H1 (cell line): ENCODE data around the gene ZNF462.

Experiments
- FOSL1 ChIP-seq: IDR thresholded peaks from 2 replicates; pipeline ENCODE4 v1.6.1; 2011; ENCODE audit warnings: mild to moderate bottlenecking, low read depth, low read length, moderate library complexity; ENCODE audit not compliant: insufficient read depth
- USF2 ChIP-seq: IDR thresholded peaks from 2 replicates; pipeline ENCODE4 v1.6.1; 2011; ENCODE audit warnings: low read length, improper control_type of control experiment

- no peak for TF ChIP-seq USF2
- TF ChIP-seq FOSL1: no peak
Measured at GRCh38 chr9:106820866-106821265, 42.1 kb upstream of the ZNF462 start.
